Endothelial cell of umbilical vein (primary cell): ENCODE measurements around the gene HBEGF. TPM values are rescaled to one million over a fixed set of nuclear protein-coding genes. Genes with fewer than 3 reads are reported as not detected.

ENCODE experiments used
- BruUV-seq: library from RNA; stranded (reverse); fragments of 400-500 nt; replicated peaks from 2 replicates; lab custom pipeline; 2021; lab: Mats Ljungman, UMichigan
- CTCF ChIA-PET: fragments of 300-600, 350-600 bp; sonication (Branson Sonifier 250); formaldehyde crosslinking; loops from one replicate; lab custom pipeline; 2021; ENCODE audit warnings: antibody characterized with exemption, inconsistent platforms; lab: Charles Lee
- POLR2A ChIA-PET: fragments of 300-600, 350-600 bp; sonication (Branson Sonifier 250); formaldehyde crosslinking; loops from one replicate; lab custom pipeline; 2021; ENCODE audit warnings: antibody characterized with exemption, inconsistent platforms; lab: Charles Lee
- DNase-seq: peaks from one replicate; pipeline ENCODE4 v3.0.0-alpha.2; 2011; ENCODE audit warnings: low read depth, low spot score
- FAIRE-seq: peaks from 2 replicates; lab custom pipeline; 2011; peaks lifted over from hg19 to GRCh38; lab: Jason Lieb, UNC
- H2AFZ ChIP-seq: 2 replicates; pipeline ENCODE4 v1.6.0; 2012; ENCODE audit warnings: low read depth, low read length, control low read depth, inconsistent platforms
- H3K27ac ChIP-seq: 2 replicates; pipeline ENCODE4 v1.5.1; 2011; ENCODE audit warnings: low read depth, mild to moderate bottlenecking, control low read depth, low read length, moderate library complexity; ENCODE audit not compliant: insufficient read depth
- H3K27me3 ChIP-seq, 2 experiments: 2 replicates each; pipeline versions ENCODE4 v1.6.0 to v1.6.1; 2011; ENCODE audit warnings: low read length in 2 of 2, mixed read lengths in 1 of 2; ENCODE audit not compliant: control insufficient read depth in 2 of 2, insufficient read depth in 2 of 2
- H3K36me3 ChIP-seq, 2 experiments: 2 replicates in 1 of 2; 3 replicates in 1 of 2; pipeline ENCODE4 v1.5.1; 2011; ENCODE audit warnings: low read length in 2 of 2, mild to moderate bottlenecking in 1 of 2, moderate library complexity in 1 of 2; ENCODE audit not compliant: control insufficient read depth in 2 of 2, insufficient read depth in 2 of 2; ENCODE audit errors: extremely low read depth in 1 of 2
- H3K4me1 ChIP-seq: 3 replicates; pipeline ENCODE4 v1.5.1; 2011; ENCODE audit warnings: mild to moderate bottlenecking, low read length; ENCODE audit not compliant: control insufficient read depth, insufficient read depth; ENCODE audit errors: extremely low read depth
- H3K4me2 ChIP-seq: 2 replicates; pipeline ENCODE4 v1.6.1; 2011; ENCODE audit warnings: low read length, control low read depth, mixed read lengths; ENCODE audit not compliant: insufficient read depth
- H3K4me3 ChIP-seq, 3 experiments: fragments of 200-600 bp in 1 of 3; sonication (generic), shearing (Covaris generic) in 1 of 3; replicated peaks in 1 of 3; 2 replicates each; pipeline ENCODE4 v1.5.1; 2011 to 2016; ENCODE audit warnings: control low read depth in 3 of 3, low read length in 3 of 3, mild to moderate bottlenecking in 2 of 3, inconsistent platforms in 1 of 3, low read depth in 1 of 3, moderate library complexity in 1 of 3; ENCODE audit not compliant: insufficient read depth in 1 of 3
- H3K79me2 ChIP-seq: 2 replicates; pipeline ENCODE4 v1.6.0; 2012; ENCODE audit warnings: low read length, inconsistent platforms; ENCODE audit not compliant: control insufficient read depth, insufficient read depth
- H3K9ac ChIP-seq: replicated peaks from 2 replicates; pipeline ENCODE3; 2011; ENCODE audit warnings: low read length, control low read depth; ENCODE audit not compliant: insufficient read depth; ENCODE audit errors: extremely low read depth
- H3K9me1 ChIP-seq: replicated peaks from 3 replicates; pipeline ENCODE4 v1.6.0; 2011; ENCODE audit warnings: mild to moderate bottlenecking, low read length; ENCODE audit not compliant: control insufficient read depth, insufficient read depth; ENCODE audit errors: extremely low read depth
- H3K9me3 ChIP-seq: replicated peaks from 2 replicates; pipeline ENCODE4 v1.5.1; 2012; ENCODE audit warnings: low read length, inconsistent platforms; ENCODE audit not compliant: control insufficient read depth, insufficient read depth
- H4K20me1 ChIP-seq: replicated peaks from 2 replicates; pipeline ENCODE3; 2011; ENCODE audit warnings: mild to moderate bottlenecking, low read length; ENCODE audit not compliant: control insufficient read depth, insufficient read depth; ENCODE audit errors: extremely low read depth
- EZH2 ChIP-seq: IDR thresholded peaks from 2 replicates; pipeline ENCODE4 v1.6.1; 2012; ENCODE audit warnings: borderline replicate concordance, low read depth, mild to moderate bottlenecking, moderate library complexity, low read length, inconsistent platforms; ENCODE audit not compliant: severe bottlenecking
- FOS ChIP-seq: IDR thresholded peaks from 2 replicates; pipeline ENCODE4 v1.6.1; 2011; ENCODE audit warnings: mild to moderate bottlenecking, low read length, moderate library complexity, borderline replicate concordance; ENCODE audit not compliant: insufficient read depth
- JUN ChIP-seq: IDR thresholded peaks from 2 replicates; pipeline ENCODE4 v1.6.1; 2011; ENCODE audit warnings: borderline replicate concordance, low read depth; ENCODE audit not compliant: insufficient read length, insufficient read depth
- MYC ChIP-seq: IDR thresholded peaks from one replicate; pipeline ENCODE4 v1.6.1; 2011; ENCODE audit warnings: mild to moderate bottlenecking, low read depth, low read length
- POLR2A ChIP-seq: IDR thresholded peaks from 2 replicates; pipeline ENCODE4 v1.6.1; 2012; ENCODE audit warnings: low read depth, mild to moderate bottlenecking, control low read depth, low read length
- POLR2AphosphoS5 ChIP-seq: IDR thresholded peaks from 2 replicates; pipeline ENCODE4 v1.6.1; 2012; ENCODE audit warnings: low read depth, mild to moderate bottlenecking, control low read depth, low read length, moderate library complexity; ENCODE audit not compliant: insufficient read depth
- dilution Hi-C: fragments of 300-500 bp; cut with MboI; formaldehyde crosslinking; loops from one replicate; pipeline ENCODE4 v1.15.0; 2019; ENCODE audit warnings: low sequenced_read_pairs; ENCODE audit not compliant: extremely low pct_ligation_motif_present
- intact Hi-C: fragments of 100-400 bp; cut with micrococcal nuclease; formaldehyde crosslinking; loops from one replicate; pipeline ENCODE4 v1.10.0; 2022
- polyA plus RNA-seq, 4 experiments: library from polyadenylated mRNA; depleted of rRNA in 3 of 4; stranded (reverse) in 3 of 4; unstranded in 1 of 4; fragments of >200 nt; gene quantifications; 2 replicates each; pipeline versions ENCODE4 v1.2.1 to v1.2.3, GENCODE V29; 2011 to 2012; ENCODE audit warnings: missing spikeins in 1 of 4
- total RNA-seq: library from RNA; stranded (reverse); gene quantifications from 2 replicates; pipeline ENCODE4 v1.2.3, GENCODE V29; 2021
- TF ChIP-seq, protein P1 (sequence below): IDR thresholded peaks from 2 replicates; pipeline ENCODE4 v1.6.1; 2011; ENCODE audit not compliant: insufficient read depth, insufficient read length
- TF ChIP-seq, protein P2 (sequence below), 2 donors: IDR thresholded peaks; 1 replicate in 1 of 2; 2 replicates in 1 of 2; pipeline ENCODE4 v1.5.1; 2011; ENCODE audit warnings: low read length in 2 of 2, mild to moderate bottlenecking in 2 of 2, moderate library complexity in 2 of 2, control low read depth in 1 of 2, inconsistent platforms in 1 of 2, low read depth in 1 of 2; ENCODE audit not compliant: insufficient read depth in 1 of 2; ENCODE audit errors: extremely low read depth in 1 of 2

HBEGF gene
- total and polyA plus RNA-seq, 2 donors (not counting 3 experiments of a cell fraction or from before 2014, with no cell fraction given): 33.2 to 79.8 TPM

DNA sequence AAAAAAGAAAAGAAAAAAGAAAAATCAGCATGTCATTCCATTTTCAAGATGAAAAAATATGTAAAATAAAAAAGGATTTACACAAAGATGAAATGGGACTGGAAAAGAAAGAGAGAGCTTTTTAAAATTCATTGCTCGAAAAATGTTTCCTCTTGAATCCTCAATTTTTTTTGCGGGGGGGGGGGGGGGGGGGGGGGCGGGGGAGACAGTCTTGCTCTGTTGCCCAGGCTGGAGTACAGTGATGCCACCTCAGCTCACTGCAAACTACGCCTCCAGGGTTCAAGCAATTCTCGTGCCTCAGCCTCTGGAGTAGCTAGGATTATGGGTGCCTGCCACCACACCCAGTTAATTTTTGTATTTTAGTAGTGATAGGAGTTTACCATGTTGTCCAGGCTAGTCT, 60.0 kb downstream of the HBEGF start:
- DNase-seq: no peak
- Histone ChIP-seq H2AFZ (no peak overlapping the region), H3K4me2 (no peak overlapping the region), H3K4me3 (no peak overlapping the region), H4K20me1 (peaks cover 6% of the 10 kb centered on the region), H3K36me3 (no peaks in the 10 kb centered on the region), H3K79me2 (peaks cover 80% of the 10 kb centered on the region), H3K9me3 (no peaks in the 10 kb centered on the region), H3K9ac (no peak overlapping the region), H3K27ac (no peak overlapping the region), H3K9me1 (no peaks in the 10 kb centered on the region), H3K4me1 (peaks cover 4% of the 10 kb centered on the region), H3K27me3 (no peaks in the 10 kb centered on the region)
- BruUV-seq: no TSS peak
- CTCF ChIA-PET: interaction anchor here (0.6 to 1.5 kb wide), 4 partner anchors 11 to 138 kb away, joined by 3 to 6 read pairs (median 4); partner anchors contain the start of gene HBEGF
- FAIRE-seq: no peak
- intact Hi-C loops: no loop called here
- POLR2A ChIA-PET: no interaction called here
- dilution Hi-C loops: no loop called here
- TF ChIP-seq MYC (no peak), EZH2 (no peak), FOS (no peak), JUN (no peak), POLR2AphosphoS5 (no peak), POLR2A (no peak)
- TF ChIP-seq, protein P1, sequence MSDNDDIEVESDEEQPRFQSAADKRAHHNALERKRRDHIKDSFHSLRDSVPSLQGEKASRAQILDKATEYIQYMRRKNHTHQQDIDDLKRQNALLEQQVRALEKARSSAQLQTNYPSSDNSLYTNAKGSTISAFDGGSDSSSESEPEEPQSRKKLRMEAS: no peak
- TF ChIP-seq, protein P2, sequence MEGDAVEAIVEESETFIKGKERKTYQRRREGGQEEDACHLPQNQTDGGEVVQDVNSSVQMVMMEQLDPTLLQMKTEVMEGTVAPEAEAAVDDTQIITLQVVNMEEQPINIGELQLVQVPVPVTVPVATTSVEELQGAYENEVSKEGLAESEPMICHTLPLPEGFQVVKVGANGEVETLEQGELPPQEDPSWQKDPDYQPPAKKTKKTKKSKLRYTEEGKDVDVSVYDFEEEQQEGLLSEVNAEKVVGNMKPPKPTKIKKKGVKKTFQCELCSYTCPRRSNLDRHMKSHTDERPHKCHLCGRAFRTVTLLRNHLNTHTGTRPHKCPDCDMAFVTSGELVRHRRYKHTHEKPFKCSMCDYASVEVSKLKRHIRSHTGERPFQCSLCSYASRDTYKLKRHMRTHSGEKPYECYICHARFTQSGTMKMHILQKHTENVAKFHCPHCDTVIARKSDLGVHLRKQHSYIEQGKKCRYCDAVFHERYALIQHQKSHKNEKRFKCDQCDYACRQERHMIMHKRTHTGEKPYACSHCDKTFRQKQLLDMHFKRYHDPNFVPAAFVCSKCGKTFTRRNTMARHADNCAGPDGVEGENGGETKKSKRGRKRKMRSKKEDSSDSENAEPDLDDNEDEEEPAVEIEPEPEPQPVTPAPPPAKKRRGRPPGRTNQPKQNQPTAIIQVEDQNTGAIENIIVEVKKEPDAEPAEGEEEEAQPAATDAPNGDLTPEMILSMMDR (IDR thresholded peaks at IDR 0.05; ENCODE audit: extremely low read depth in 1 of 2, insufficient read depth in 1 of 2, low read depth in 1 of 2, low read length in 2 of 2): no peak
